ENCODE measurements around the gene ARAP1.
A peak's percentile ranks its signal among the peaks of the same experiment; 100 is the strongest.

ARAP1 gene

GRCh38 chr11:72702577-72703241, 49.5 kb downstream of the ARAP1 start:
- DNase-seq (ENCODE audit: low read depth, low spot score) = no peak
- in situ Hi-C loops (cut with HindIII; ENCODE audit: low sequenced_read_pairs) = no loop called here

GRCh38 chr11:72702096-72702495, 50.1 kb downstream of the ARAP1 start:
- H3K4me3 ChIP-seq (ENCODE audit: low read depth, low read length) = no peak overlapping the region
- DNase-seq (ENCODE audit: low read depth, low spot score) = no peak
- in situ Hi-C loops (cut with HindIII; ENCODE audit: low sequenced_read_pairs) = no loop called here

More at GRCh38 chr11:72702577-72703241, 49.5 kb downstream of the ARAP1 start:
- H3K4me3 ChIP-seq (ENCODE audit: low read depth, low read length) = no peak overlapping the region
- no peak for TF ChIP-seq CTCF (IDR thresholded peaks at IDR 0.05; ENCODE audit: low read depth, low read length)

GRCh38 chr11:72701466-72701865, 50.7 kb downstream of the ARAP1 start:
- no peak for DNase-seq (ENCODE audit: low read depth, low spot score)
- TF ChIP-seq CTCF (IDR thresholded peaks at IDR 0.05; ENCODE audit: low read depth, low read length) = no peak
- H3K4me3 ChIP-seq (ENCODE audit: low read depth, low read length) = no peak overlapping the region
- in situ Hi-C loops (cut with HindIII; ENCODE audit: low sequenced_read_pairs) = no loop called here

More at GRCh38 chr11:72702096-72702495, 50.1 kb downstream of the ARAP1 start:
- no peak for TF ChIP-seq CTCF (IDR thresholded peaks at IDR 0.05; ENCODE audit: low read depth, low read length)

GRCh38 chr11:72700146-72700545, 52.1 kb downstream of the ARAP1 start:
- in situ Hi-C loops (cut with HindIII; ENCODE audit: low sequenced_read_pairs) = no loop called here
- no peak for TF ChIP-seq CTCF (IDR thresholded peaks at IDR 0.05; ENCODE audit: low read depth, low read length)
- H3K4me3 ChIP-seq (ENCODE audit: low read depth, low read length) = no peak overlapping the region
- peak; percentile 33 for DNase-seq (ENCODE audit: low read depth, low spot score)

- DNase-seq (ENCODE audit: low read depth, low spot score) = no peak
- in situ Hi-C loops (cut with HindIII; ENCODE audit: low sequenced_read_pairs) = no loop called here
- TF ChIP-seq CTCF (IDR thresholded peaks at IDR 0.05; ENCODE audit: low read depth, low read length) = no peak
- no peak overlapping the region for H3K4me3 ChIP-seq (ENCODE audit: low read depth, low read length)
These were observed 54.4 kb downstream of the ARAP1 start for GRCh38 chr11:72697814-72698213.

GRCh38 chr11:72696866-72697700, 55.1 kb downstream of the ARAP1 start:
- in situ Hi-C loops (cut with HindIII; ENCODE audit: low sequenced_read_pairs) = no loop called here

More at GRCh38 chr11:72696866-72697700, 55.1 kb downstream of the ARAP1 start:
- TF ChIP-seq CTCF (IDR thresholded peaks at IDR 0.05; ENCODE audit: low read depth, low read length) = no peak
- DNase-seq (ENCODE audit: low read depth, low spot score) = no peak
- H3K4me3 ChIP-seq (ENCODE audit: low read depth, low read length) = no peak overlapping the region
